ENCODE measurements around the gene HDHD2.

The HDHD2 gene

DNA sequence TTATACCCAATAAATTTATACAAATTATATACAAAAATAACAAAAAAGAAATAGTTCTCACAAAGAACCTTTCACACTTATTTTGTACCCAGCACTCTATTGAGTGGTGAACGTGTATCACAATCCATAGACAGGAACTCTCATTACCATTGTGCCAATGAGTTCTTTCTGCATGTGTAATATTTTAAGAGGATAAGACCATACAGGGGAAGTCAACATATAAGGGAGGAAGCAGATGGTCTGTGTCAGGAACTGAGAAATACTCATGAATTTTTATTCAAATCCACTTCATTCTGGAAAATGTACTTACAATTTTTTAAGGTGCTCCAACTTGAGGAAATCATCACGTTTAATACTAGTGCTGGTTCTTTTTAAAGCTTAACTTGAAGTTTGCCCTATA lies 87.8 kb downstream of the HDHD2 start:
- TF ChIP-seq, protein P1, sequence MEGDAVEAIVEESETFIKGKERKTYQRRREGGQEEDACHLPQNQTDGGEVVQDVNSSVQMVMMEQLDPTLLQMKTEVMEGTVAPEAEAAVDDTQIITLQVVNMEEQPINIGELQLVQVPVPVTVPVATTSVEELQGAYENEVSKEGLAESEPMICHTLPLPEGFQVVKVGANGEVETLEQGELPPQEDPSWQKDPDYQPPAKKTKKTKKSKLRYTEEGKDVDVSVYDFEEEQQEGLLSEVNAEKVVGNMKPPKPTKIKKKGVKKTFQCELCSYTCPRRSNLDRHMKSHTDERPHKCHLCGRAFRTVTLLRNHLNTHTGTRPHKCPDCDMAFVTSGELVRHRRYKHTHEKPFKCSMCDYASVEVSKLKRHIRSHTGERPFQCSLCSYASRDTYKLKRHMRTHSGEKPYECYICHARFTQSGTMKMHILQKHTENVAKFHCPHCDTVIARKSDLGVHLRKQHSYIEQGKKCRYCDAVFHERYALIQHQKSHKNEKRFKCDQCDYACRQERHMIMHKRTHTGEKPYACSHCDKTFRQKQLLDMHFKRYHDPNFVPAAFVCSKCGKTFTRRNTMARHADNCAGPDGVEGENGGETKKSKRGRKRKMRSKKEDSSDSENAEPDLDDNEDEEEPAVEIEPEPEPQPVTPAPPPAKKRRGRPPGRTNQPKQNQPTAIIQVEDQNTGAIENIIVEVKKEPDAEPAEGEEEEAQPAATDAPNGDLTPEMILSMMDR (conservative IDR thresholded peaks at IDR 0.05) = no peak
- H3K27ac ChIP-seq = no peak overlapping the region
